Left lung (tissue), 10 donors: Measurements from ENCODE around the gene EDN3. TPM values are rescaled to one million over a fixed set of nuclear protein-coding genes. Genes with fewer than 3 reads are reported as not detected.

Experiments used
- ATAC-seq: fragments of 200-7000 bp; cut with Tn5 transposase; one replicate; pipeline ENCODE4 v1.9.1; 2020; ENCODE audit warnings: moderate library complexity
- DNase-seq, 4 donors: peaks; one replicate each; pipeline ENCODE4 v3.0.0-alpha.2; 2013 to 2020
- H3K27ac ChIP-seq, 2 donors: fragments of 200-600 bp; sonication (generic) in 1 of 2; one replicate each; pipeline versions ENCODE4 v1.5.0 to v1.8.0; 2020 to 2021
- H3K27me3 ChIP-seq, 2 donors: fragments of 200-600 bp; sonication (generic) in 1 of 2; one replicate each; pipeline versions ENCODE4 v1.5.0 to v1.8.0; 2020 to 2021
- H3K36me3 ChIP-seq, 2 donors: fragments of 200-600 bp; sonication (generic) in 1 of 2; one replicate each; pipeline versions ENCODE4 v1.5.0 to v1.8.0; 2020 to 2021
- H3K4me1 ChIP-seq, 2 donors: fragments of 200-600 bp; one replicate each; pipeline ENCODE4 v1.8.0; 2021
- H3K4me3 ChIP-seq, 2 donors: fragments of 200-600 bp; sonication (generic) in 1 of 2; one replicate each; pipeline versions ENCODE4 v1.5.0 to v1.8.0; 2020 to 2021; ENCODE audit warnings: mild to moderate bottlenecking in 1 of 2
- H3K9me3 ChIP-seq, 2 donors: fragments of 200-600 bp; sonication (generic) in 1 of 2; one replicate each; pipeline versions ENCODE4 v1.5.0 to v1.8.0; 2020 to 2021
- CTCF ChIP-seq, 2 donors: fragments of 200-600 bp; sonication (generic) in 1 of 2; IDR thresholded peaks; one replicate each; pipeline versions ENCODE4 v1.5.0 to v1.8.0; 2021; ENCODE audit warnings: antibody characterized with exemption in 2 of 2
- intact Hi-C, 2 donors: fragments of 100-400 bp; cut with DNase I; formaldehyde crosslinking; loops; one replicate each; pipeline versions ENCODE4 v1.11.2 to v1.14.2; 2022
- polyA plus RNA-seq, 6 donors: library from polyadenylated mRNA; unstranded; fragments of 120-200 nt; gene quantifications; one replicate each; pipeline ENCODE4 v1.2.1, GENCODE V29; 2013; ENCODE audit not compliant: insufficient read length in 6 of 6
- total RNA-seq, 2 donors: library from RNA; stranded (reverse); fragmentation: NEBNext Ultra II Directional; extraction: Animal tissue kit (Norgen Biotek cat#: 25700); gene quantifications; one replicate each; pipeline ENCODE4 v1.2.1, GENCODE V29; 2021
- donor health status: DM: no; HTN: yes; CAD: no.
- donor health status: DM: no; HTN: no; CAD: no.

The EDN3 gene
- total and polyA plus RNA-seq, 8 donors: 8.2 to 27.0 (median 19.1) TPM; not detected in 2

DNA sequence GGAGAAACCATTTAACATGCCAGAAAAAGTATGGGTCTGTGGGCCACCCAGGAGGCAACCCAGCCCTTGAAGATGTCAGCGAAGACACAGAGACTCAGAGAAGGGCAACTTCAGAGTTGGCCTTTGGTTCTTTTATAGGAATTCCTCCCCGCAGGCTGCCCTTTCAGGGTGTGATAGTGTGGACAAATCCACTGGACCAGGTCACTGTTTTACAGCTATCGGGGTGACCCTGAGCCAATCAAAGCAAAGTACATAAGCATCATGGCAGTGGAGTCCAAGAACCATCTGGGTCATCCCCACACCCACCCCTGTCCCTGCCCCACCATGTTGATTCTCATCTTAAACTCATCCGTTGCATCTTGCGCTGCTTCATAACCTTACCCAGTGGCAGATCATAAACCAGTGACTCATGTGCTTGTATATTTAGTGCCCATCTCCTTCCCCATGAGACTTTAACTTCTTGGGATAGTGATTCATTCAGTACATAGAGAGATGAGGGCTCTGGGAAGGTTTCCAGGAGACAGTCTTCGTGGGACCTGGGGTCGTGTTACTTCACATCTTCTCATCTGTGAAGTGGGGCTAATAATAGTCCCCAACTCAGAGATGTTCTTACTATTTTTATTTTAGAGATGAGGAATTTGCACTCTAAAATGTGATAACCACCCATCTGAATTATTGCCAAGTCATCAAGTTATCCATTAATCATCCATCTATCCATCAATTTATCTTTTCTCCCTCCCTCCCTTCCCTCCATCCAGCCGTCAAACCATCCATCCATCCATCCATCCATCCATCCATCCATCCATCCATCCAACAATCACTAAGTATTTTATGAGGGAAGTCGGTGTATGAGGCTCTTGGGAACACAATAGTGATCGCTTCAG, 51.0 kb downstream of the EDN3 start:
- intact Hi-C loops: no loop called here
- H3K4me1 ChIP-seq: no peaks in the 10 kb centered on the region
- DNase-seq: no peak
- no peaks in the 10 kb centered on the region for H3K36me3 ChIP-seq
- no peak for ATAC-seq
- no peak overlapping the region for H3K27ac ChIP-seq
- H3K4me3 ChIP-seq: no peak overlapping the region
- peaks cover 0 to 4% of the 10 kb centered on the region in 2 donors for H3K27me3 ChIP-seq
- TF ChIP-seq CTCF (IDR thresholded peaks at IDR 0.05): no peak
- H3K9me3 ChIP-seq: no peaks in the 10 kb centered on the region

- ATAC-seq (no peak), DNase-seq (no peak)
- no peak overlapping the region for H3K27ac ChIP-seq
- H3K27me3 ChIP-seq: peaks cover 0 to 5% of the 10 kb centered on the region in 2 donors
- no peaks in the 10 kb centered on the region for H3K4me1 ChIP-seq
- no peak for TF ChIP-seq CTCF (IDR thresholded peaks at IDR 0.05)
- H3K9me3 ChIP-seq: no peaks in the 10 kb centered on the region
- H3K4me3 ChIP-seq: no peak overlapping the region
- intact Hi-C loops: no loop called here
- no peaks in the 10 kb centered on the region for H3K36me3 ChIP-seq
Observed at GRCh38 chr20:59352541-59352940, 52.1 kb downstream of the EDN3 start.

GRCh38 chr20:59352990-59353389, 52.6 kb downstream of the EDN3 start:
- intact Hi-C loops: no loop called here
- Histone ChIP-seq H3K27me3 (peaks cover 0 to 5% of the 10 kb centered on the region in 2 donors), H3K36me3 (no peaks in the 10 kb centered on the region)

GRCh38 chr20:59354460-59354859, 54.0 kb downstream of the EDN3 start:
- intact Hi-C loops: no loop called here
- DNase-seq (no peak), ATAC-seq (no peak)
- Histone ChIP-seq H3K4me1 (no peaks in the 10 kb centered on the region), H3K4me3 (no peak overlapping the region), H3K9me3 (no peaks in the 10 kb centered on the region), H3K27me3 (peaks cover 0 to 5% of the 10 kb centered on the region in 2 donors), H3K27ac (no peak overlapping the region), H3K36me3 (no peaks in the 10 kb centered on the region)
- no peak for TF ChIP-seq CTCF (IDR thresholded peaks at IDR 0.05)

More at GRCh38 chr20:59352990-59353389, 52.6 kb downstream of the EDN3 start:
- Histone ChIP-seq H3K4me1 (no peaks in the 10 kb centered on the region), H3K9me3 (no peaks in the 10 kb centered on the region), H3K27ac (no peak overlapping the region), H3K4me3 (no peak overlapping the region)
- DNase-seq (no peak), ATAC-seq (no peak)
- no peak for TF ChIP-seq CTCF (IDR thresholded peaks at IDR 0.05)

DNA sequence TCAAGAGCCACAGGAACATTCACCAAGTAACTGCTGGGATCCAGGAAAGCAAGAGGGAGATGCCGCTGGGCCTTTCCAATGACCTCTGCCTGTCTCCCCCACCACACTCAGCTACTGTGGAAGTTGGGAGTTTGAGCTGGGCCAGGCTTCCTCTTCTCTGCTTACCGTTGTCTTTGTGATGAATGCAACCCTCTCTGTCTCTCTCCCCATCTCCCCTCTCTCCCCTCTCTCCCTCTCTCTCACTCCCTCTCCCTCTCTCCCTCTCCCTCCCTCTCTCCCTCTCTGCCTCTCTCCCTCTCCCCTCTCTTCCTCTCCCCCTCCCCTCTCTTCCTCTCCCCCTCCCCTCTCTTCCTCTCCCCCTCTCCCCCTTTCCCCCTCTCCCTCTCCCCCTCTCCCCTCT, 54.8 kb downstream of the EDN3 start:
- no peaks in the 10 kb centered on the region for H3K4me1 ChIP-seq
- H3K4me3 ChIP-seq: no peak overlapping the region
- intact Hi-C loops: no loop called here
- DNase-seq (no peak), ATAC-seq (no peak)
- H3K27me3 ChIP-seq: peaks cover 0 to 5% of the 10 kb centered on the region in 2 donors
- no peak for TF ChIP-seq CTCF (IDR thresholded peaks at IDR 0.05)
- H3K27ac ChIP-seq: no peak overlapping the region
- H3K36me3 ChIP-seq: no peaks in the 10 kb centered on the region
- H3K9me3 ChIP-seq: no peaks in the 10 kb centered on the region
